NCI-H524 (cell line): Measurements from ENCODE around the gene NLRP5.
"Not testable (repeated sequence)": the region's sequence is repeated elsewhere in the genome, so short reads cannot be mapped to it uniquely, and the experiment has no call there.

ENCODE experiments used
- DNase-seq, 2 experiments: peaks; one replicate each; lab custom pipeline; 2025; lab: John Stamatoyannopoulos, UW

Gene NLRP5

GRCh38 chr19:55986487-55986886 is at the start of gene NLRP5:
NLRP5 (plus strand) TSS chr19:55986775.
- no peak for DNase-seq

DNA sequence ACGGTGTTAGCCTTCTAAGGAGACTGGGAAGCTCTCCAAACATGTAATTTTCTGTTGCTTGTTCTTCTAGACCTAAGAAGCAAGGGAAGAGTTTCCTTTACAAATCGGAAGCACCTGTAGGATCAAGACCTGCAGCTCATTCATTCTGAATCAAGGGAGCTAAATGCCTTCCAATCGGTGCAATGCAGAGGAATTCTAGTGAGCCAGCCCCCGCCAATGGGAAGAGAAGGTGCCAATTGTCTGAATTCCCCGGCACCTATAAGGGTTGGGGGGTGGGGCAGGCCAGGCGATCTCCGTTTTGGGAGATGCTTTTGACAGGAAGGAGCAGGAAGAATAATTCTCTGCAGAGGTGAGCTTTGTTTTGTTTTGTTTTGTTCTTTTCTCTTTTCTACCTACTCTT is 47.4 kb upstream of the NLRP5 start:
- DNase-seq: no peak

DNA sequence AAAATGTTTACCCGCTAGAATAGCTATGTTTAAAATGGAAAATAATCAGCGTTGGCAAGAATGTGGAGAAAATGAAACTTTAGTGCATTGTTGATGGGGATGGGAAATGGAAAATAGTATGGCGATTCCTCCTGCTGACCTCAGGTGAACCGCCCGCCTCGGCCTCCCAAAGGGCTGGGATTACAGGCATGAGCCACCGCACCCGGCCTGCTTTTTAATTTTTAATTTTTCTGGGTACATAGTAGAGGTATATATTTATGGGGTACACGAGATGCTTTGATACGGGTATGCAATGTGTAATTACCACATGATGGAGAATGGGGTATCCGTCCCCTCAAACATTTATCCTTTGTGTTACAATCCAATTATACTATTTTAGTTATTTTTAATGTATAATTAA is 46.3 kb upstream of the NLRP5 start:
- DNase-seq: no peak

GRCh38 chr19:55947532-55947931 is 39.0 kb upstream of the NLRP5 start, which contains the start of gene NLRP8:
NLRP8 (plus strand) TSS chr19:55947832.
- no peak for DNase-seq

DNA sequence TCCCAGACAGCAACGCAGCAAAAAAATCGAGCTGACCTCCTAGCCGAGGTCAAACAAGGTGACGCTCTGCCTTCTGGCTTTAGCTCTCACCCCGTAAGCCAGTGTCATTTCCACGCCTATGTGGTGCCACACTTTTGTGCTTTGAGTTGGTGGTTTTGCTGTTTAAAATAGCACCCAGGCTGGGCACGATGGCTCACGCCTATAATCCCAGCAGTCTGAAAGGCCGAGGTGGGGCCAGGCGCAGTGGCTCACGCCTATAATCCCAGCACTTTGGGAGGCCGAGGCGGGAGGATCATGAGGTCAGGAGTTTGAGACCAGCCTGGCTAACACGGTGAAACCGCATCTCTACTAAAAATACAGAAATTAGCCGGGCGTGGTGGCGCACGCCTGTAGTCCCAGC is 36.0 kb upstream of the NLRP5 start:
- not testable (repeated sequence) for DNase-seq

- DNase-seq: no peak
These were observed 30.1 kb upstream of the NLRP5 start for GRCh38 chr19:55956431-55956830.

GRCh38 chr19:55958356-55958755 is 28.2 kb upstream of the NLRP5 start:
- DNase-seq: no peak

GRCh38 chr19:55959996-55960675 is 26.4 kb upstream of the NLRP5 start:
- DNase-seq: no peak

- DNase-seq: no peak
These were observed 24.4 kb upstream of the NLRP5 start for GRCh38 chr19:55962186-55962585.

DNA sequence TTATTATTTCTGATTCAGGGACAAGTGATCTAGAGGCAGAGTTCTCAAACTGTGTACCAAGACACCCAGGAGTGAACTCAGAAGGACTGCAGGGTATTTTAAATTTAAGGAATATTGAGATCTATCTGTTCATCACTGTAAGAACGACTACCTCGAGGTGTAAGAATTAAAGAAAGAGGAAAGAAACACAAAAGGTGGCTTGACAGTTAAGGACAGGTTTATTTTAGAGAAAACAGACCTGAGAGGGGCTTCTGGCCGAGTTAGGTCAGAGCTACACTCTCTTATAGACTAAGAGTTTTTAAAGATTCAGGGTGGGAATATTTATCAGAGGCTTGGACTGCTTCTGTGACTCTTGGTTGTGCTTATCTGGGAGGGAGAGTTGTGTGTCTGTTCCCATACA is 12.6 kb upstream of the NLRP5 start:
- DNase-seq: no peak

DNA sequence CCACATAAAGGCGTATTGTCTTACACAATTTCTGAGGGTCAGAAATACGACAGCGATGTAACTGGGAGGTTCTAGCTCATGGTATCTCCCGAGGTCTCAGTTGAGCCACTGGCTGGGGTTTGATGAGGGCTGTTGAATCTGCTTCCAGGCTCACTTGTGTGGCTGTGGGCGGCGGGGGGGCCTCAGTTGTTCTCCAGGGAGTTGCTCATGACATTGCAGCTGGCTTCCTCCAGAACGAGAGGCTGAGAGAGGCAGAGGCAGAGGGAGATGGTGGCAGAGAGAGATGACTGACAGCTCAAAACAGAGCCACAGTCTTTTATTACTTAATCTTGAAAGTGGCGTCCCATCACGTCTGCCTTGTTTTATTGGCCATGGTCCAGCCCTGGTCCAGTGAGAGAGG is 6.2 kb upstream of the NLRP5 start:
- no peak for DNase-seq

- DNase-seq: no peak
These were observed 1.3 kb upstream of the NLRP5 start for GRCh38 chr19:55985254-55985653.

- no peak for DNase-seq
These were observed 4.3 kb downstream of the NLRP5 start for GRCh38 chr19:55990831-55991230.

- no peak for DNase-seq
These were observed 6.9 kb downstream of the NLRP5 start for GRCh38 chr19:55993492-55993891.

DNA sequence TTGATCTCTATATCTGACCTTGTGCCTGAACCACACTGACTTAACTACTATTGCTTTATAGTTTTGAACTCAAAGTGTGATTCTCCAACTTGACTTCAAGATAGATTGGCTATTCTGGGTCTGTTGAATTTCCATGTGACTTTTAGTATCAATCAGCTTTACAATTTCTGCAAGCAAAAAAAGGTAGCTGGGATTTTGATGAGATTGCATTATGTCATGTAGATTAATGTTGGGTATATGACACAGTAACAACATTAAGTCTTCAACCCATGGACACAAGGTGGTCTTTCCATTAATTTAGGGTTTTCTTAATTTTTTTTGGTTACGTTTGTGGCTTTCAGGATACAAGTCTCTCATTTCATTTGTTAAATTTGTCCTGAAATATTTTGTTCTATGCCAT is 28.2 kb downstream of the NLRP5 start:
- DNase-seq: no peak

GRCh38 chr19:56015756-56016155 is 29.2 kb downstream of the NLRP5 start:
- DNase-seq: no peak

DNA sequence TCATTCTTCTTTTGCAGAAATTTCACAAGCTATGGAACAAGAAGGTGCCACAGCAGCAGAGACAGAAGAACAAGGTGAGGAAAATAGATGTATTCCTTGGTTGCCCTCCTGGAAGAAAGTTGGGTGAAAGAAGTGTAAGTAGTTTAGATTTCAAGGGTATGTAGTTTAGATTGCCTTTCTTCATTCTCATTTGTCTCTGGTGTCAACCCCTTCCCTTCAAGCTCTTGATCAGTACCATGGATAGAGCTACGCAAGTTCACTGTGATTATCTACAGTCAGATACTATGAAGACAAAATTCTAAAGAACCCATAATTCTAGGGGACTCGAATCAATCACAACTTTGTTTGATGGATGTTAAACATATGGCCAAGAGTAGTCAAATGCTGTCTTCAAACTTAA is 32.8 kb downstream of the NLRP5 start:
- DNase-seq: not testable (repeated sequence)

DNA sequence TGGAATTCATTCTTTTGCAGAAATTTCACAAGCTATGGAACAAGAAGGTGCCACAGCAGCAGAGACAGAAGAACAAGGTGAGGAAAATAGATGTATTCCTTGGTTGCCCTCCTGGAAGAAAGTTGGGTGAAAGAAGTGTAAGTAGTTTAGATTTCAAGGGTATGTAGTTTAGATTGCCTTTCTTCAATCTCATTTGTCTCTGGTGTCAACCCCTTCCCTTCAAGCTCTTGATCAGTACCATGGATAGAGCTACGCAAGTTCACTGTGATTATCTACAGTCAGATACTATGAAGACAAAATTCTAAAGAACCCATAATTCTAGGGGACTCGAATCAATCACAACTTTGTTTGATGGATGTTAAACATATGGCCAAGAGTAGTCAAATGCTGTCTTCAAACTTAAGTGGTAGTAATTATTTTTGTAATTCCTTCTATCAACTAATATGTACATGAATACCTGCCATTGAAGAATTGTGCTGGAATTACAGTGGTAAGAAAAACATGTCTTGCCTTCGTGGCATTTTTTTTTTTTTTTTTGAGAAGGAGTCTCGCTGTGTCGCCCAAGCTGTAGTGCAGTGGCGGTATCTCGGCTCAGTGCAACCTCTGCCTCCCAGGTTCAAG is 33.9 kb downstream of the NLRP5 start:
- DNase-seq: not testable (repeated sequence)

DNA sequence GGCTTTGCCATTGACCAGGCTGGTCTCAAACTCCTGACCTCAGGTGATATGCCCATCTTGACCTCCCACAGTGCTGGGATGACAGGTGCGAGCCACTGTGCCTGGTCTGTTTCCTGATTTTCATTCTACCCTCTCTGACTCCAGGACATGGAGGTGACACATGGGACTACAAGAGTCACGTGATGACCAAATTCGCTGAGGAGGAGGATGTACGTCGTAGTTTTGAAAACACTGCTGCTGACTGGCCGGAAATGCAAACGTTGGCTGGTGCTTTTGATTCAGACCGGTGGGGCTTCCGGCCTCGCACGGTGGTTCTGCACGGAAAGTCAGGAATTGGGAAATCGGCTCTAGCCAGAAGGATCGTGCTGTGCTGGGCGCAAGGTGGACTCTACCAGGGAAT is 40.2 kb downstream of the NLRP5 start:
- DNase-seq: no peak

DNA sequence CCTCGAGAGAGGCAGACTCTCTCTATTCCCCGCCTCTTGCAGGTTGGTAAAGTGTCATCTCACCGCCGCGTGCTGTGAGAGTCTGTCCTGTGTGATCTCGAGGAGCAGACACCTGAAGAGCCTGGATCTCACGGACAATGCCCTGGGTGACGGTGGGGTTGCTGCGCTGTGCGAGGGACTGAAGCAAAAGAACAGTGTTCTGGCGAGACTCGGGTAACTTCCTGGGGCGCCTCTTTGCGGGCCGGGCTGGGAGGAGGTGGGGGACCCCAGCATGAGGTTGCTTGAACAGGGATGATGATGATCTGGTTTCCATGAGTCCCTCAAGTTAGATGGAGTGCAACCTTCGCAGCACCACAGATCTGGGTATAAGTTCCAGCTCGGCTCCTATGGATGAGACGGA is 67.0 kb downstream of the NLRP5 start:
- no peak for DNase-seq

DNA sequence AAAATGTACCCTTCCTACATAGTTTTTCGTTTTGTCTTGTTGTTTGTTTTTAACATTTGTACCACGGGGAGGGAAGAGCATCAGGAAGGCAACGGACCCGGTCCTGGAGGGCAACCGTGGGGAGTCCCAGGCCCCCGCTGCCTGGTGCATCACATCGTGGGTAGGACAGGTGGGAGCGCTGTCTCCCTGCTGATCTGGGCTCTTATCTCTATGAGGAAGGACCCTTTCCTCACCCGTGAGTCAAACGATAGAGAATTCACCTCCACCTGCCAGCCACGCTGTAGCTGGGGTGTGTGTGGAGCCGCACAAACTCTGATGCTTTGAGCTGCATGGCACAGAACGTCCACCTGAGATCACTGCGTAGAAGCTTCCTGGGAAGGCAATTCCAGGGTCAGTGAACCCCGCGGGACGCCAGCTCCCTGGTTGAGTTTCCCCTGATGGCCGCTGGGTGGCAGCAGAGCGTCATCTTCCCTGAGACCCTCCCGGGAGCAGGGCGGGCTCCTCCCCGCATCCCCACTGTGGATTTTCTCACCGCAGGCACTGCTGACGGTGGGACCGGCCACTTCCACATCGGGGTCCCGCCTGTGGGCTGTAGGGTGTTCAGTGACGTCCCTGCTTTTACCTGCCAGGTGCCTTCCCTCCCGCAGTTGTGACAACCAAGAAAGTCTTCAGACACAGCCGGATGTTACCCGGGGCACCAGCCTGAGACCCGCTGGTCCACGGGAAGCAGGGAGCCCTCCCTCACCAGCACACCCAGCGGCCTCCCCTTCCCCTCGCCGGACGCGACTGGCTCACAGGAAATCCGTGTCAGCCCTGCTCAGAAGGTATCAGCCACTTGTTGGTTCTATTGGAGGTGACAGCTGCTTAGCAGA is 79.8 kb downstream of the NLRP5 start:
- peak; percentile 46 to 72 for DNase-seq

DNA sequence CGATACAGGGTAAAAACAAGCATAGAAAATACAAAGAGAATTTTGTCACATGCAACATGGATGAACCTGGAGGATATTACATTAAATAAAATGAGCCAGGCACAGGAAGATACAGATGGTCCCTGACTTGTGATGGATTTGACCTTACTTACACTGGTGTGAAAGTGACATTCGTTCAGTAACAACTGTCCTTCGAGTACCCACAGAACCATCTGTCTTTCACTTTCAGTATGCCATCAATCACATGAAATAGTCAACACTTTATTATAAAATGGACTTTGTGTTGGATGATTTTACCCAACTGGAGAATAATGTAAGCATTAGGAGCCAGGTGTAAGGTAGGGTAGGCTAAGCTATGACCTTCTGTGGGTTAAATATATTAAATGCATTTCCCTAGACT is 83.1 kb downstream of the NLRP5 start:
- no peak for DNase-seq

DNA sequence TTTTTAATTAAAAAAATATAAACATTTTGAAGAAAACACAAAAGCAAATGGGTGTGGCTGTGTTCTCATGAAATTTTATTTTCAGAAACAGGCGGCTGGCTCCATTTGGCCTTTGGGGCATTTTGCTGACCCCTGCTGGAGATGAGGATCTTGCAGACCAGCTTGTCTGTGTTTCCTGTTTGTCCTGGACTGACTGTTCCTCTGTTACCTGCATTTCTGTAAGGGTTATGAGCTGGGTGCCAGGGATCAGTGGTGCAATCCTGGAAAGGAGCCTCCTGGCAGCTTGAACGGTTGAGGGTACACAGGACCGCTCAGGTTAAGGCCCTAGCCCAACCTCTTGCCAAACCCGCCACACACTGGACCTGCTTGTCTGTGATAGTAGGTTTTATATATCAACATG is 84.6 kb downstream of the NLRP5 start:
- no peak for DNase-seq
